Gastrocnemius medialis (tissue), 4 donors: ENCODE data around the gene ALDH1A2.

ENCODE experiments used
- CTCF ChIP-seq, 5 experiments: fragments of 450-650 bp in 3 of 5; fragments of 200-600 bp in 2 of 5; sonication (generic) in 2 of 5; IDR thresholded peaks in 4 of 5; conservative IDR thresholded peaks in 1 of 5; 1 replicate in 4 of 5; 2 replicates in 1 of 5; pipeline ENCODE4 v1.5.1; 2016 to 2019; ENCODE audit warnings: antibody characterized with exemption in 5 of 5, mild to moderate bottlenecking in 3 of 5, moderate library complexity in 3 of 5
- POLR2A ChIP-seq, 2 donors: fragments of 450-650 bp; IDR thresholded peaks; one replicate each; pipeline ENCODE4 v1.6.1; 2017; ENCODE audit warnings: antibody characterized with exemption in 2 of 2, mild to moderate bottlenecking in 2 of 2, moderate library complexity in 2 of 2

DNA sequence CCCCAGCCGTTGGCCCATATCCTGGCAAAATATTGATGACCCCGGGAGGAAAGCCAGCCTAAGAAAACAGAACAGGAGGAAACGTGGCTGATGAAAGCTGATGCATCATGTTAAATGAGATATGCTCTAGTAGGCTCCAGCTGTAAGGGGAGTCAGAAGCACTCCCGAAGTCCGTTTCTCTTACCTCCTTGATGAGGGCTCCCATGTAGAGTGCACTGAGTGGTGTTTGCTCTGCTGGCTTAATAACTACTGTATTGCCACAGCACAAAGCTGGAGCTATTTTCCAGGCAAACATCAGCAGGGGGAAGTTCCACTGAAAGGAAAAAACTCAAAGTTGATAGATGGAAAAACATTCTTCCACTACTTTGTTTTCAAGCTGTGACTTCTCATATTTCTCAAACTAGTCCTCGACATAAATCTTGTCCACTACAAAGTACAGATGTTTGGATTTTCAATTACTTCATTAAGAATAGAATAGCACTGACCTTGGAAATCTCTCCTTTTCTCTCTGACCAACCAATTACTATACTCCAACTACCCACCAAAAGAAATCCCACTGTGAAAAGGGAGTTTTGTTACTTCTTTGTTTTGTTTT lies 72.7 kb downstream of the ALDH1A2 start:
- TF ChIP-seq CTCF (IDR thresholded peaks at IDR 0.05 in 4 of 5, conservative IDR thresholded peaks at IDR 0.05 in 1 of 5) (no peak), POLR2A (IDR thresholded peaks at IDR 0.05) (no peak)
